Transverse colon (tissue), 4 donors: Measurements from ENCODE around the gene CAPN13. TPM values are rescaled to one million over a fixed set of nuclear protein-coding genes. Genes with fewer than 3 reads are reported as not detected.

Experiments used
- DNase-seq: peaks from one replicate; pipeline ENCODE4 v3.0.0-alpha.2; 2019
- H3K27ac ChIP-seq, 4 donors: fragments of 200-600 bp; sonication (generic); 2 replicates each; pipeline ENCODE4 v1.5.1; 2016 to 2018; ENCODE audit warnings: inconsistent platforms in 4 of 4
- H3K27me3 ChIP-seq: fragments of 200-600 bp; sonication (generic); 2 replicates; pipeline ENCODE4 v1.5.1; 2017; ENCODE audit warnings: inconsistent platforms
- H3K36me3 ChIP-seq, 4 donors: fragments of 200-600 bp; sonication (generic); 2 replicates each; pipeline ENCODE4 v1.5.1; 2017 to 2019; ENCODE audit warnings: inconsistent platforms in 4 of 4
- H3K4me1 ChIP-seq, 4 donors: fragments of 200-600 bp; sonication (generic); 2 replicates each; pipeline ENCODE4 v1.5.1; 2017 to 2020; ENCODE audit warnings: inconsistent platforms in 4 of 4
- H3K4me3 ChIP-seq, 4 donors: fragments of 200-600 bp; sonication (generic); 1 replicate in 1 of 4; 2 replicates in 3 of 4; pipeline versions ENCODE4 v1.5.1 to v1.6.1; 2017 to 2019; ENCODE audit warnings: inconsistent platforms in 4 of 4
- H3K9me3 ChIP-seq, 2 donors: fragments of 200-600 bp; sonication (generic); 2 replicates each; pipeline ENCODE4 v1.5.1; 2017 to 2019; ENCODE audit warnings: inconsistent platforms in 2 of 2
- CTCF ChIP-seq, 5 experiments: fragments of 200-600 bp in 3 of 5; fragments of 450-650 bp in 2 of 5; sonication (generic) in 3 of 5; IDR thresholded peaks; 1 replicate in 2 of 5; 2 replicates in 3 of 5; pipeline ENCODE4 v1.5.1; 2016 to 2017; ENCODE audit warnings: antibody characterized with exemption in 5 of 5, inconsistent platforms in 3 of 5, mild to moderate bottlenecking in 2 of 5, moderate library complexity in 1 of 5
- EP300 ChIP-seq: sonication (generic); formaldehyde crosslinking; IDR thresholded peaks from one replicate; pipeline ENCODE4 v1.6.1; 2017; ENCODE audit warnings: antibody characterized with exemption, low read depth
- POLR2A ChIP-seq: fragments of 450-650 bp; IDR thresholded peaks from one replicate; pipeline ENCODE4 v1.6.1; 2016; ENCODE audit warnings: antibody characterized with exemption, mild to moderate bottlenecking, moderate library complexity
- POLR2AphosphoS5 ChIP-seq, 3 donors: sonication (generic); formaldehyde crosslinking; IDR thresholded peaks; one replicate each; pipeline ENCODE4 v1.6.1; 2016; ENCODE audit warnings: antibody characterized with exemption in 3 of 3
- WGBS, 2 donors: methylation state at CpG; one replicate each; pipeline ENCODE4 v1.1.5; 2018; ENCODE audit warnings: low coverage in 1 of 2; 5-methylcytosine and 5-hydroxymethylcytosine counted together
- in situ Hi-C, 4 donors: fragments of 200-750 bp; cut with MboI; loops; one replicate each; pipeline versions ENCODE4 v1.15.0 to v1.15.1; 2017; ENCODE audit warnings: low sequenced_read_pairs in 3 of 4, low pct_ligation_motif_present in 1 of 4, low pct_unique_long_range_greater_than_20kb in 1 of 4
- intact Hi-C: fragments of 100-400 bp; cut with DNase I; formaldehyde crosslinking; loops from one replicate; pipeline ENCODE4 v1.15.1; 2023; ENCODE audit warnings: low total_unique reads
- total RNA-seq, 4 donors: library from RNA; depleted of rRNA; stranded (reverse); fragments of >200 nt; gene quantifications; one replicate each; pipeline ENCODE4 v1.1.0, GENCODE V29; 2016

CAPN13 gene
- total RNA-seq, 4 donors from 2014 or later, result 24.3 to 83.3 (median 52.3) TPM

GRCh38 chr2:30758191-30758651 is 49.0 kb downstream of the CAPN13 start:
- Histone ChIP-seq H3K36me3 (no peaks in the 10 kb centered on the region), H3K4me3 (no peak overlapping the region), H3K27ac (no peak overlapping the region), H3K9me3 (no peaks in the 10 kb centered on the region), H3K4me1 (no peaks in the 10 kb centered on the region), H3K27me3 (no peaks in the 10 kb centered on the region)
- DNase-seq, result no peak
- WGBS, 2 donors, result 46% methylated on average over 6 of the region's 6 CpGs; no CpG with 5 or more reads in 1 of the 2 donors
- TF ChIP-seq CTCF (IDR thresholded peaks at IDR 0.05) (no peak), EP300 (no peak), POLR2AphosphoS5 (IDR thresholded peaks at IDR 0.05) (no peak), POLR2A (no peak)
- in situ Hi-C loops, result no loop called here
- intact Hi-C loops, result no loop called here

- WGBS, 2 donors, result 90 to 92% methylated on average over 7 to 11 of the region's 11 CpGs
Observed at GRCh38 chr2:30757749-30758148, 49.5 kb downstream of the CAPN13 start.

GRCh38 chr2:30756971-30757370 is 50.3 kb downstream of the CAPN13 start:
- in situ Hi-C loops, result no loop called here
- H3K9me3 ChIP-seq, result no peaks in the 10 kb centered on the region

More at GRCh38 chr2:30757749-30758148, 49.5 kb downstream of the CAPN13 start:
- no peaks in the 10 kb centered on the region for H3K36me3 ChIP-seq
- no peaks in the 10 kb centered on the region for H3K4me1 ChIP-seq
- no peak overlapping the region for H3K4me3 ChIP-seq
- H3K9me3 ChIP-seq, result no peaks in the 10 kb centered on the region
- H3K27ac ChIP-seq, result no peak overlapping the region
- TF ChIP-seq EP300 (no peak), POLR2A (no peak), CTCF (IDR thresholded peaks at IDR 0.05) (no peak), POLR2AphosphoS5 (IDR thresholded peaks at IDR 0.05) (no peak)
- intact Hi-C loops (no loop called here), in situ Hi-C loops (no loop called here)
- no peaks in the 10 kb centered on the region for H3K27me3 ChIP-seq
- DNase-seq, result no peak

GRCh38 chr2:30756051-30756719 is 51.1 kb downstream of the CAPN13 start:
- no peak for DNase-seq
- no peak overlapping the region for H3K27ac ChIP-seq
- no peaks in the 10 kb centered on the region for H3K4me1 ChIP-seq
- no peak for TF ChIP-seq POLR2A
- TF ChIP-seq POLR2AphosphoS5 (IDR thresholded peaks at IDR 0.05), result no peak
- TF ChIP-seq EP300, result no peak
- TF ChIP-seq CTCF (IDR thresholded peaks at IDR 0.05), result no peak
- H3K4me3 ChIP-seq, result no peak overlapping the region
- 53 to 55% methylated on average over 7 to 9 of the region's 9 CpGs for WGBS, 2 donors
- intact Hi-C loops (no loop called here), in situ Hi-C loops (no loop called here)
- no peaks in the 10 kb centered on the region for H3K36me3 ChIP-seq
- H3K27me3 ChIP-seq, result no peaks in the 10 kb centered on the region
- no peaks in the 10 kb centered on the region for H3K9me3 ChIP-seq

More at GRCh38 chr2:30756971-30757370, 50.3 kb downstream of the CAPN13 start:
- intact Hi-C loops, result no loop called here
- H3K36me3 ChIP-seq, result no peaks in the 10 kb centered on the region
- H3K4me1 ChIP-seq, result no peaks in the 10 kb centered on the region
- H3K4me3 ChIP-seq, result no peak overlapping the region
- 78% methylated on average over 9 of the region's 9 CpGs; no CpG with 5 or more reads in 1 of the 2 donors for WGBS, 2 donors
- H3K27ac ChIP-seq, result no peak overlapping the region
- H3K27me3 ChIP-seq, result no peaks in the 10 kb centered on the region
- DNase-seq, result no peak
- TF ChIP-seq EP300, result no peak
- no peak for TF ChIP-seq POLR2AphosphoS5 (IDR thresholded peaks at IDR 0.05)
- no peak for TF ChIP-seq POLR2A
- TF ChIP-seq CTCF (IDR thresholded peaks at IDR 0.05), result no peak
